GM06990 (cell line): ENCODE data around the gene HNRNPDL.
"Not testable (repeated sequence)": the region's sequence is repeated elsewhere in the genome, so short reads cannot be mapped to it uniquely, and the experiment has no call there.

Experiments
- DNase-seq: peaks from one replicate; pipeline ENCODE4 v3.0.0-alpha.2; 2011; ENCODE audit not compliant: insufficient read length; ENCODE audit errors: extremely low read depth
- H3K27me3 ChIP-seq: replicated peaks from 2 replicates; pipeline ENCODE4 v1.6.0; 2011; ENCODE audit warnings: low read length; ENCODE audit not compliant: control insufficient read depth, insufficient read depth
- H3K36me3 ChIP-seq: 2 replicates; pipeline ENCODE4 v1.5.1; 2011; ENCODE audit warnings: low read length; ENCODE audit not compliant: control insufficient read depth, insufficient read depth
- H3K4me3 ChIP-seq: replicated peaks from 2 replicates; pipeline ENCODE4 v1.5.1; 2011; ENCODE audit warnings: low read depth, mild to moderate bottlenecking, control low read depth, low read length
- CTCF ChIP-seq: IDR thresholded peaks from 2 replicates; pipeline ENCODE4 v1.5.1; 2011; ENCODE audit warnings: low read length, control low read depth, mild to moderate bottlenecking, inconsistent platforms; ENCODE audit not compliant: insufficient read depth, poor library complexity, severe bottlenecking

HNRNPDL gene

GRCh38 chr4:82430193-82430963 lies at the start of gene HNRNPDL, which contains the start of gene ENOPH1:
TSS of gene HNRNPDL (minus strand) at chr4:82430462. CDS start at chr4:82429690, 772 bp downstream.
TSS of gene ENOPH1 (plus strand) at chr4:82430590. CDS start at chr4:82430830, 240 bp downstream.
- H3K27me3 ChIP-seq: no peaks in the 10 kb centered on the region
- H3K4me3 ChIP-seq: peak within 1 kb of the TSS; percentile 76
- TF ChIP-seq CTCF: peak; percentile 10
- H3K36me3 ChIP-seq: peaks cover 4% of the 10 kb centered on the region
- peak; percentile 98 for DNase-seq

- no peak for TF ChIP-seq CTCF
- no peak for DNase-seq
- H3K36me3 ChIP-seq: peaks cover 2% of the 10 kb centered on the region
- no peaks in the 10 kb centered on the region for H3K27me3 ChIP-seq
- no peak overlapping the region for H3K4me3 ChIP-seq
Observed at GRCh38 chr4:82479562-82479961, 49.3 kb upstream of the HNRNPDL start.

GRCh38 chr4:82477469-82477868 lies 47.2 kb upstream of the HNRNPDL start:
- not testable (repeated sequence) for H3K4me3 ChIP-seq, H3K27me3 ChIP-seq, DNase-seq

GRCh38 chr4:82475931-82476330 lies 45.7 kb upstream of the HNRNPDL start:
- H3K36me3 ChIP-seq, DNase-seq, H3K27me3 ChIP-seq, H3K4me3 ChIP-seq: not testable (repeated sequence)

More at GRCh38 chr4:82477469-82477868, 47.2 kb upstream of the HNRNPDL start:
- H3K36me3 ChIP-seq: not testable (repeated sequence)

GRCh38 chr4:82473621-82474164 lies 43.4 kb upstream of the HNRNPDL start:
- no peak overlapping the region for H3K4me3 ChIP-seq
- TF ChIP-seq CTCF: no peak
- no peaks in the 10 kb centered on the region for H3K27me3 ChIP-seq
- no peaks in the 10 kb centered on the region for H3K36me3 ChIP-seq
- no peak for DNase-seq

- not testable (repeated sequence) for H3K4me3 ChIP-seq, DNase-seq, H3K36me3 ChIP-seq, H3K27me3 ChIP-seq
Observed at GRCh38 chr4:82473080-82473479, 42.8 kb upstream of the HNRNPDL start.

- H3K36me3 ChIP-seq: no peaks in the 10 kb centered on the region; the same call in 1 of the 2 replicates
- no peak overlapping the region for H3K4me3 ChIP-seq
- no peaks in the 10 kb centered on the region for H3K27me3 ChIP-seq
- DNase-seq: no peak
- TF ChIP-seq CTCF: no peak
Observed at GRCh38 chr4:82469791-82470345, 39.6 kb upstream of the HNRNPDL start.
